ENCODE data around the gene PCSK1.

The PCSK1 gene

DNA sequence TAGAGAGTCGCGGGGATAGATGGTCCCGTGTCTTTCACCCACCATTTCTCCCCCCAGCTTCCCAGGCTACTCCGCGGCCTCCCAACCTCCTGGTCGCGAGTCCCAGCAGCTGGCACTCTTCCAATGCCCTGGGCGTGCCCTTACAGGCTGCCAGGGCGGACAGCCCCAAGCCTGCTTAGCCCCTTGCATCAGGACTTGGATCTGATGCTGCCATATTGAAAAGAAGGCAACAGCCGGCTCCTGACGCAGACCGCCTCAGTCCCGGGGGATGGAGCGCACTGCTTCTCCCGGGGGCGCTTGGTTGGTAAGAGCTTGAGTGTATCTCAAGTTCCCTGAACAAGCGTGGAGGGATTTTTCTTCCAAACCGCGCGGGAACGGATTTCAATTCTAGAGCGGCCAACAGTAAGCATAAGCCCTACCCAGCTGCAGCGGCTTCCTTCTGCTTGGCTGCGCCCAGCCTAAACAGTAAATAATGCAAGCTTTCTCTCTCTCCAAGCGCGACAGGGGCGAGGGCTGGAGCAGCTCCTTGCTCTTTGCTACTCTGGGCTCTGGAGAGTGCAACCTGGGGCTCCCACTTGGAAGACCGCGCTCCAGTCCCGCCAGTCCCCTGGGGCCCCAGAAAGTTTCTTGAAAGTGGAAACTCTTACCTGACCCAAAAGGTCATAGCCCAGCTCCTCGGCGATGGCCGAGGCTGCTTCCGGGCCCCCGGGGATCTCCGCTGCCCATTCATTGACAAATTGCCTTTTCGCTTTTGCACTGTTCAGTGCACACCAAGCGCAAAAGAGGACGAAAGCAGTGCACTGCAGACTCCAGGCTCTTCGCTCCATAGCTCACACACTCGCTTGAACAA, 607 bp downstream of the PCSK1 start:
- no peaks in the 10 kb centered on the region for H3K4me1 ChIP-seq (ENCODE audit: control insufficient read depth, low read length)
- TF ChIP-seq, protein P1, sequence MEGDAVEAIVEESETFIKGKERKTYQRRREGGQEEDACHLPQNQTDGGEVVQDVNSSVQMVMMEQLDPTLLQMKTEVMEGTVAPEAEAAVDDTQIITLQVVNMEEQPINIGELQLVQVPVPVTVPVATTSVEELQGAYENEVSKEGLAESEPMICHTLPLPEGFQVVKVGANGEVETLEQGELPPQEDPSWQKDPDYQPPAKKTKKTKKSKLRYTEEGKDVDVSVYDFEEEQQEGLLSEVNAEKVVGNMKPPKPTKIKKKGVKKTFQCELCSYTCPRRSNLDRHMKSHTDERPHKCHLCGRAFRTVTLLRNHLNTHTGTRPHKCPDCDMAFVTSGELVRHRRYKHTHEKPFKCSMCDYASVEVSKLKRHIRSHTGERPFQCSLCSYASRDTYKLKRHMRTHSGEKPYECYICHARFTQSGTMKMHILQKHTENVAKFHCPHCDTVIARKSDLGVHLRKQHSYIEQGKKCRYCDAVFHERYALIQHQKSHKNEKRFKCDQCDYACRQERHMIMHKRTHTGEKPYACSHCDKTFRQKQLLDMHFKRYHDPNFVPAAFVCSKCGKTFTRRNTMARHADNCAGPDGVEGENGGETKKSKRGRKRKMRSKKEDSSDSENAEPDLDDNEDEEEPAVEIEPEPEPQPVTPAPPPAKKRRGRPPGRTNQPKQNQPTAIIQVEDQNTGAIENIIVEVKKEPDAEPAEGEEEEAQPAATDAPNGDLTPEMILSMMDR (IDR thresholded peaks at IDR 0.05; ENCODE audit: low read depth, low read length, poor library complexity, severe bottlenecking): no peak
- TF ChIP-seq EZH2phosphoT487 (IDR thresholded peaks at IDR 0.05; ENCODE audit: borderline replicate concordance, low read length): no peak
- H3K4me2 ChIP-seq (ENCODE audit: low read length): no peak overlapping the region
- no peak overlapping the region for H3K27ac ChIP-seq (ENCODE audit: low read depth, low read length)
- H3K36me3 ChIP-seq (ENCODE audit: control insufficient read depth, low read length): no peaks in the 10 kb centered on the region
- no peaks in the 10 kb centered on the region for H3F3A ChIP-seq (ENCODE audit: control insufficient read depth, insufficient read depth)
- no peaks in the 10 kb centered on the region for H4K20me1 ChIP-seq (ENCODE audit: control insufficient read depth, insufficient read depth, low read depth, low read length)
- H3K79me2 ChIP-seq (ENCODE audit: control insufficient read depth, low read length): no peaks in the 10 kb centered on the region
- H3K9me2 ChIP-seq (replicated peaks; ENCODE audit: control insufficient read depth, low read length): no peaks in the 10 kb centered on the region
- no peaks in the 10 kb centered on the region for H3K9me3 ChIP-seq (ENCODE audit: control insufficient read depth, insufficient read depth, low read length)
- no peaks in the 10 kb centered on the region for H3K27me3 ChIP-seq (ENCODE audit: control insufficient read depth, low read length)
- H3K4me3 ChIP-seq (ENCODE audit: low read length): no peak overlapping the region

DNA sequence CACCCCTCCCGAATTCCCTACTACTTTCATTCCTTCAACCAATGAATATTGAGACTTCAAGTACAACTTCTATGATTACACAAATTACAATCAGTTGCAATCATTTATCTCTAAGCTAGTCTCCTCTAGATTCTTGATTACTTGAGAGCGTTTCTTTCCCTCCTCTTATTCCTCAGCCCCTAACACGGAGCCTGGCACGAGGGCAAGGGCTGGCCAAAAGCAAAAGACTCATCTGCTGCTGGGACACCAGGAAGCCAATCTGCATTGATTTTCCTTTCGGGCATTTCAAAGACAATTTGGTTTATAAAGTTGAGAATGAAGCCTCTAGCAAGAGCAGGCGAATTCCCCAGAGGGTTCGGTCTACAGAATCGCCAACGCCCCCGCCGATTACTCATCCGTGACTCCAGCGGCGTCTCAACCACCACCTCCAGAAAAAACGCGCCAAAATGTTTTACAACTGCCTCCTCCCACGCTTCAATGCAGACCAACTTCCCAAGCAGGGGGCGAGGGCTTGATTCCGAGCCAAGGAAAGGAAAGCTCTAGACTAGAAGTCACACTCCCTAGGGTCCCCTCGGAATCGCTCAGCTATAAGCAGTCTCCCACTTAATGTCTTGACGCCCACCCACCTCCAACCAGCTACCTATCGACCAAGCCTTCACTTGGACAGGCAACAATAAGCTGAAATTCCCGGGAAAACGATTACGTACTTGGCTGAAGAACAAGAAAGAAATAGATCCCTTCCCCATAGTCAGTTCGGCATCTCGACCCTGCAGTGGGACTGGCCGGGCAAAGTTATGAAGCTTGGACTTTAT, 1.5 kb downstream of the PCSK1 start:
- H3F3A ChIP-seq (ENCODE audit: control insufficient read depth, insufficient read depth): no peaks in the 10 kb centered on the region
- no peak overlapping the region for H3K27ac ChIP-seq (ENCODE audit: low read depth, low read length)
- no peaks in the 10 kb centered on the region for H3K4me1 ChIP-seq (ENCODE audit: control insufficient read depth, low read length)
- no peak for TF ChIP-seq EZH2phosphoT487 (IDR thresholded peaks at IDR 0.05; ENCODE audit: borderline replicate concordance, low read length)
- TF ChIP-seq, protein P1 (IDR thresholded peaks at IDR 0.05; ENCODE audit: low read depth, low read length, poor library complexity, severe bottlenecking): no peak
- H3K27me3 ChIP-seq (ENCODE audit: control insufficient read depth, low read length): no peaks in the 10 kb centered on the region; the same call in 1 of the 2 replicates
- no peaks in the 10 kb centered on the region for H3K36me3 ChIP-seq (ENCODE audit: control insufficient read depth, low read length)
- H3K79me2 ChIP-seq (ENCODE audit: control insufficient read depth, low read length): no peaks in the 10 kb centered on the region
- no peaks in the 10 kb centered on the region for H3K9me2 ChIP-seq (replicated peaks; ENCODE audit: control insufficient read depth, low read length)
- H3K9me3 ChIP-seq (ENCODE audit: control insufficient read depth, insufficient read depth, low read length): no peaks in the 10 kb centered on the region
- no peak overlapping the region for H3K4me3 ChIP-seq (ENCODE audit: low read length)
- H3K4me2 ChIP-seq (ENCODE audit: low read length): no peak overlapping the region
- no peaks in the 10 kb centered on the region for H4K20me1 ChIP-seq (ENCODE audit: control insufficient read depth, insufficient read depth, low read depth, low read length)

DNA sequence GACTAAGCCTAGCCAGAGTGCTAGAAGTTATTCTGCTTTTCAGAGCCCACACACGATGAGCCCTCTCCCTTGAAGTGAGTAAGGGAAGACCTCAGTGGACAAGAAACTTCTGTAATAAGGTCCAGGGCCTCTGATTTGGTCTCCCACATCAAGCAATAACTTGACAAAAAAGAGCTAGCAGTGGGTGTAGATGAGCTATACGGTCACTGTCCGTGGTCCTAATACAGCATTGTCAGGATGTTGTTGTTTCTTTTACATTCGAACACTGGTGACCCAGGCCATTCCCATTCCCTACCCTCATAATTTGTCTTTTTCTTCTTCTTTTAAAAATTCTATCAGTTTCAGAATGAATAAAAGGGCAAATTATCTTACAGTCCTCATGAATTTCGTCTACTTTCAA, 5.2 kb downstream of the PCSK1 start:
- no peaks in the 10 kb centered on the region for H3K4me1 ChIP-seq (ENCODE audit: control insufficient read depth, low read length)
- H3K4me2 ChIP-seq (ENCODE audit: low read length): no peak overlapping the region
- no peaks in the 10 kb centered on the region; the same call in 1 of the 2 replicates for H3K27me3 ChIP-seq (ENCODE audit: control insufficient read depth, low read length)
- no peaks in the 10 kb centered on the region for H3K79me2 ChIP-seq (ENCODE audit: control insufficient read depth, low read length)
- H3K36me3 ChIP-seq (ENCODE audit: control insufficient read depth, low read length): no peaks in the 10 kb centered on the region
- no peaks in the 10 kb centered on the region for H4K20me1 ChIP-seq (ENCODE audit: control insufficient read depth, insufficient read depth, low read depth, low read length)
- H3F3A ChIP-seq (ENCODE audit: control insufficient read depth, insufficient read depth): no peaks in the 10 kb centered on the region
- no peak for TF ChIP-seq EZH2phosphoT487 (IDR thresholded peaks at IDR 0.05; ENCODE audit: borderline replicate concordance, low read length)
- TF ChIP-seq, protein P1 (IDR thresholded peaks at IDR 0.05; ENCODE audit: low read depth, low read length, poor library complexity, severe bottlenecking): no peak
- no peaks in the 10 kb centered on the region for H3K9me3 ChIP-seq (ENCODE audit: control insufficient read depth, insufficient read depth, low read length)
- no peaks in the 10 kb centered on the region for H3K9me2 ChIP-seq (replicated peaks; ENCODE audit: control insufficient read depth, low read length)
- no peak overlapping the region for H3K27ac ChIP-seq (ENCODE audit: low read depth, low read length)
- H3K4me3 ChIP-seq (ENCODE audit: low read length): no peak overlapping the region
